ENCODE measurements around the gene CPT1B. TPM values are rescaled to one million over a fixed set of nuclear protein-coding genes. Genes with fewer than 3 reads are reported as not detected.

CPT1B gene
- polyA plus RNA-seq, 1 donor from 2014 or later, result 72.4 TPM

DNA sequence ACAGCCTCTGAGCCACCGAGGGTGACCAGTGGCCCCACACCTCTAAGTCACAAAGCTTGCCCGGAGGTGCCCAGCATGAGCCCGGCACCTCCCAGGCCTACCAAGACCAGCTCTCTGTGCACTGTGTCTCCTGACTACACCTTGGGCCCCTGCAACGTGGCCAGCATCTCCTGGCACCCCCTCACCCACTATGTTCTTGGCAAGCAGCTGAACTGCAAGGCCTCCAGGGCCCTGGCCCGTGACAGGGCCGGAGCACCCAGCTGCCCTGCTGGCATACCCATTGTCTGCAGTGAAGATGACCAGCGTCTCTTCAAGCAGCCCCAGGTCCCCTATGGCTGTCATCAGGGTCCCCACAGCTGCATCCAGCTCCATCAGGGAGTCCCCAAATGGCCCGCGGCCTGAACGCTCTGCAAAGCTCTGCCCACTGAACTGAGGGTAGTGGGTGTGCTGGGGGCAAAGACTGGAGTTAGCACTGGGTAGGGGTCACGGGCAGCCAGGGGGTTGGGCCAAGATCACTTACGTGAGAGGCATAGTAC, 48.2 kb upstream of the CPT1B start:
- Histone ChIP-seq H3K27ac (ENCODE audit: low read length) (no peak overlapping the region), H3F3A (ENCODE audit: insufficient read depth, low read length, poor library complexity, severe bottlenecking) (no peaks in the 10 kb centered on the region), H3K4me2 (ENCODE audit: low read length) (no peak overlapping the region), H3K27me3 (ENCODE audit: insufficient read depth, low read depth, low read length) (no peaks in the 10 kb centered on the region), H2AFZ (ENCODE audit: low read depth, low read length) (no peak overlapping the region), H4K20me1 (ENCODE audit: insufficient read depth) (no peaks in the 10 kb centered on the region), H3K9ac (ENCODE audit: low read length) (no peak overlapping the region), H3K9me3 (ENCODE audit: low read length) (no peaks in the 10 kb centered on the region), H3K36me3 (ENCODE audit: insufficient read depth, low read length) (no peaks in the 10 kb centered on the region), H3K79me2 (replicated peaks; ENCODE audit: insufficient read depth, low read length) (no peaks in the 10 kb centered on the region), H3K9me2 (ENCODE audit: insufficient read depth, low read length) (no peaks in the 10 kb centered on the region), H3K4me3 (ENCODE audit: low read length) (no peak overlapping the region)
- TF ChIP-seq, protein P1, sequence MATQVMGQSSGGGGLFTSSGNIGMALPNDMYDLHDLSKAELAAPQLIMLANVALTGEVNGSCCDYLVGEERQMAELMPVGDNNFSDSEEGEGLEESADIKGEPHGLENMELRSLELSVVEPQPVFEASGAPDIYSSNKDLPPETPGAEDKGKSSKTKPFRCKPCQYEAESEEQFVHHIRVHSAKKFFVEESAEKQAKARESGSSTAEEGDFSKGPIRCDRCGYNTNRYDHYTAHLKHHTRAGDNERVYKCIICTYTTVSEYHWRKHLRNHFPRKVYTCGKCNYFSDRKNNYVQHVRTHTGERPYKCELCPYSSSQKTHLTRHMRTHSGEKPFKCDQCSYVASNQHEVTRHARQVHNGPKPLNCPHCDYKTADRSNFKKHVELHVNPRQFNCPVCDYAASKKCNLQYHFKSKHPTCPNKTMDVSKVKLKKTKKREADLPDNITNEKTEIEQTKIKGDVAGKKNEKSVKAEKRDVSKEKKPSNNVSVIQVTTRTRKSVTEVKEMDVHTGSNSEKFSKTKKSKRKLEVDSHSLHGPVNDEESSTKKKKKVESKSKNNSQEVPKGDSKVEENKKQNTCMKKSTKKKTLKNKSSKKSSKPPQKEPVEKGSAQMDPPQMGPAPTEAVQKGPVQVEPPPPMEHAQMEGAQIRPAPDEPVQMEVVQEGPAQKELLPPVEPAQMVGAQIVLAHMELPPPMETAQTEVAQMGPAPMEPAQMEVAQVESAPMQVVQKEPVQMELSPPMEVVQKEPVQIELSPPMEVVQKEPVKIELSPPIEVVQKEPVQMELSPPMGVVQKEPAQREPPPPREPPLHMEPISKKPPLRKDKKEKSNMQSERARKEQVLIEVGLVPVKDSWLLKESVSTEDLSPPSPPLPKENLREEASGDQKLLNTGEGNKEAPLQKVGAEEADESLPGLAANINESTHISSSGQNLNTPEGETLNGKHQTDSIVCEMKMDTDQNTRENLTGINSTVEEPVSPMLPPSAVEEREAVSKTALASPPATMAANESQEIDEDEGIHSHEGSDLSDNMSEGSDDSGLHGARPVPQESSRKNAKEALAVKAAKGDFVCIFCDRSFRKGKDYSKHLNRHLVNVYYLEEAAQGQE (IDR thresholded peaks at IDR 0.05; ENCODE audit: borderline replicate concordance), result no peak
- TF ChIP-seq SMC3 (conservative IDR thresholded peaks at IDR 0.05; ENCODE audit: poor library complexity) (no peak), TAF1 (IDR thresholded peaks at IDR 0.05; ENCODE audit: low read depth) (no peak), EP300 (conservative IDR thresholded peaks at IDR 0.05; ENCODE audit: poor library complexity, severe bottlenecking) (no peak), MXI1 (conservative IDR thresholded peaks at IDR 0.05; ENCODE audit: poor library complexity, severe bottlenecking) (no peak), POLR2AphosphoS5 (IDR thresholded peaks at IDR 0.05) (no peak), EZH2 (IDR thresholded peaks at IDR 0.05; ENCODE audit: borderline replicate concordance, insufficient read depth, low read length, poor library complexity, severe bottlenecking) (no peak), RAD21 (conservative IDR thresholded peaks at IDR 0.05) (no peak)
- TF ChIP-seq, protein P2, sequence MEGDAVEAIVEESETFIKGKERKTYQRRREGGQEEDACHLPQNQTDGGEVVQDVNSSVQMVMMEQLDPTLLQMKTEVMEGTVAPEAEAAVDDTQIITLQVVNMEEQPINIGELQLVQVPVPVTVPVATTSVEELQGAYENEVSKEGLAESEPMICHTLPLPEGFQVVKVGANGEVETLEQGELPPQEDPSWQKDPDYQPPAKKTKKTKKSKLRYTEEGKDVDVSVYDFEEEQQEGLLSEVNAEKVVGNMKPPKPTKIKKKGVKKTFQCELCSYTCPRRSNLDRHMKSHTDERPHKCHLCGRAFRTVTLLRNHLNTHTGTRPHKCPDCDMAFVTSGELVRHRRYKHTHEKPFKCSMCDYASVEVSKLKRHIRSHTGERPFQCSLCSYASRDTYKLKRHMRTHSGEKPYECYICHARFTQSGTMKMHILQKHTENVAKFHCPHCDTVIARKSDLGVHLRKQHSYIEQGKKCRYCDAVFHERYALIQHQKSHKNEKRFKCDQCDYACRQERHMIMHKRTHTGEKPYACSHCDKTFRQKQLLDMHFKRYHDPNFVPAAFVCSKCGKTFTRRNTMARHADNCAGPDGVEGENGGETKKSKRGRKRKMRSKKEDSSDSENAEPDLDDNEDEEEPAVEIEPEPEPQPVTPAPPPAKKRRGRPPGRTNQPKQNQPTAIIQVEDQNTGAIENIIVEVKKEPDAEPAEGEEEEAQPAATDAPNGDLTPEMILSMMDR (IDR thresholded peaks at IDR 0.05; ENCODE audit: poor library complexity, severe bottlenecking), result no peak

DNA sequence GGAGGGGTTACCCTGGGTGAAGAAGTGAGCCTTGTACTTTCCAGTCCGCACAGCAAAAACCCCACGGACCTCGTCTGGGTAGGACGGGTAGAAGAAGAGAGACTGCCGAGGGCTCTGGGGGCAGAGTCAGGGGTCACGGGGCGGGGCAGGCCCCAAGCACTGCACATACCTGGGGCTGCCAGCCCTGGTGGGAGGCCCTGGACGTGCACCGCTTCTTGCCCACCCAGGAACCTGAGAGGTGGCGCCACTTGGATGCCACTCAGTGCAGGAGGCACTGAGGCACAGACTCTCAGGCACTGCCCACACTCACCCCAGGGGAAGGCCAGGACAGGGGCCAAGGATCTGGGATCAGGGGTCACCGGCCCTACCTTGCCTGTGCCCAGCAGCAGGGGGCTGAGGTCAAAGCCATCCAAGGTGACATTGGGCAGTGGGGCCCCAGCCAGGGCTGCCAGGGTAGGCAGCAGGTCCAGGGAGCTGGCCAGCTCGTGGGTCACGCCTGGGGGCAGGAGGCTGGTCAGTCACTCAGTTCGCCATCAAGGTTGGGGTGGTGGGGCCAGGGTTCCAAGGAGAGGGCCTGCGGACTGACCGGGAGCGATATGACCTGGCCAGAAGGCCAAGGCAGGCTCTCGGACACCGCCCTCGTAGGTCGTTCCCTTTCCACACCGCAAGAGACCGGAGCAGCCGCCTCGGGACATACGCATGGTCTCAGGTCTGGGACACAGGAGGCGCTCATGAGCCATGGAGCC, 47.5 kb upstream of the CPT1B start:
- Histone ChIP-seq H3K4me2 (ENCODE audit: low read length) (no peak overlapping the region), H3K79me2 (replicated peaks; ENCODE audit: insufficient read depth, low read length) (no peaks in the 10 kb centered on the region), H3K27me3 (ENCODE audit: insufficient read depth, low read depth, low read length) (no peaks in the 10 kb centered on the region), H3F3A (ENCODE audit: insufficient read depth, low read length, poor library complexity, severe bottlenecking) (no peaks in the 10 kb centered on the region), H3K4me3 (ENCODE audit: low read length) (no peak overlapping the region), H3K36me3 (ENCODE audit: insufficient read depth, low read length) (no peaks in the 10 kb centered on the region), H3K9me2 (ENCODE audit: insufficient read depth, low read length) (no peaks in the 10 kb centered on the region), H3K27ac (ENCODE audit: low read length) (no peak overlapping the region), H4K20me1 (ENCODE audit: insufficient read depth) (no peaks in the 10 kb centered on the region), H3K9me3 (ENCODE audit: low read length) (no peaks in the 10 kb centered on the region), H2AFZ (ENCODE audit: low read depth, low read length) (no peak overlapping the region), H3K9ac (ENCODE audit: low read length) (no peak overlapping the region)
- no peak for TF ChIP-seq POLR2AphosphoS5 (IDR thresholded peaks at IDR 0.05)
- no peak for TF ChIP-seq MXI1 (conservative IDR thresholded peaks at IDR 0.05; ENCODE audit: poor library complexity, severe bottlenecking)
- TF ChIP-seq EZH2 (IDR thresholded peaks at IDR 0.05; ENCODE audit: borderline replicate concordance, insufficient read depth, low read length, poor library complexity, severe bottlenecking), result no peak
- TF ChIP-seq, protein P2 (IDR thresholded peaks at IDR 0.05; ENCODE audit: poor library complexity, severe bottlenecking), result no peak
- TF ChIP-seq, protein P1 (IDR thresholded peaks at IDR 0.05; ENCODE audit: borderline replicate concordance), result no peak
- no peak for TF ChIP-seq TAF1 (IDR thresholded peaks at IDR 0.05; ENCODE audit: low read depth)
- TF ChIP-seq RAD21 (conservative IDR thresholded peaks at IDR 0.05), result no peak
- TF ChIP-seq SMC3 (conservative IDR thresholded peaks at IDR 0.05; ENCODE audit: poor library complexity), result no peak
- no peak for TF ChIP-seq EP300 (conservative IDR thresholded peaks at IDR 0.05; ENCODE audit: poor library complexity, severe bottlenecking)

All from neural cell (in vitro differentiated cells).